Measurements from ENCODE around the gene IMMP2L. TPM values are rescaled to one million over a fixed set of nuclear protein-coding genes. Genes with fewer than 3 reads are reported as not detected.

IMMP2L gene
- total RNA-seq, 1 donor from 2014 or later: 59.6 TPM

DNA sequence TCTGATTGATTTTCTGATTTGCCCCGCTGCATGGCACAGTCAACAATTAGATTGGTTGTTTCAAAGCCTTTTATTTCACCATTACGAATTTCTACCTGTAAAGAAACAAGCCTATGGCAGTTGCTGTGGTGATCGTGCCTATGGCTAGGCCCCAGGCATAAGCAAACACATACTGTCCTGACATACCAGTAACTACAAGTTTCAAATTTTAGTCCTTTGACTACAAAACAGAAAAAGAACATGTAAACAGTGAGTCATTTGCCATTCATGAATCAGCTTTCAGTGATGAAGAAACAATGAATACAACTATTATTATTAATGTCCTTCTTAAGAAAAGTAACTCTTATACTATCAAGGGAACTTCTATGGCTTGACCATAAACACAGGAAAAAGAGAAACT lies 639.4 kb downstream of the IMMP2L start:
- DNase-seq (ENCODE audit: low spot score in 2 of 2, unreplicated experiment in 2 of 2): no peak
- peak overlapping the region; percentile 45 for H3K27ac Mint-ChIP-seq
- no peaks in the 10 kb centered on the region for H3K27me3 Mint-ChIP-seq (ENCODE audit: low read depth)
- H3K36me3 Mint-ChIP-seq: no peaks in the 10 kb centered on the region
- TF ChIP-seq, protein P1, sequence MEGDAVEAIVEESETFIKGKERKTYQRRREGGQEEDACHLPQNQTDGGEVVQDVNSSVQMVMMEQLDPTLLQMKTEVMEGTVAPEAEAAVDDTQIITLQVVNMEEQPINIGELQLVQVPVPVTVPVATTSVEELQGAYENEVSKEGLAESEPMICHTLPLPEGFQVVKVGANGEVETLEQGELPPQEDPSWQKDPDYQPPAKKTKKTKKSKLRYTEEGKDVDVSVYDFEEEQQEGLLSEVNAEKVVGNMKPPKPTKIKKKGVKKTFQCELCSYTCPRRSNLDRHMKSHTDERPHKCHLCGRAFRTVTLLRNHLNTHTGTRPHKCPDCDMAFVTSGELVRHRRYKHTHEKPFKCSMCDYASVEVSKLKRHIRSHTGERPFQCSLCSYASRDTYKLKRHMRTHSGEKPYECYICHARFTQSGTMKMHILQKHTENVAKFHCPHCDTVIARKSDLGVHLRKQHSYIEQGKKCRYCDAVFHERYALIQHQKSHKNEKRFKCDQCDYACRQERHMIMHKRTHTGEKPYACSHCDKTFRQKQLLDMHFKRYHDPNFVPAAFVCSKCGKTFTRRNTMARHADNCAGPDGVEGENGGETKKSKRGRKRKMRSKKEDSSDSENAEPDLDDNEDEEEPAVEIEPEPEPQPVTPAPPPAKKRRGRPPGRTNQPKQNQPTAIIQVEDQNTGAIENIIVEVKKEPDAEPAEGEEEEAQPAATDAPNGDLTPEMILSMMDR (IDR thresholded peaks at IDR 0.05; ENCODE audit: unreplicated experiment): no peak
- no peak overlapping the region for H3K4me3 Mint-ChIP-seq
- H3K4me1 Mint-ChIP-seq: peaks cover 43% of the 10 kb centered on the region
- no peaks in the 10 kb centered on the region for H3K9me3 Mint-ChIP-seq

DNA sequence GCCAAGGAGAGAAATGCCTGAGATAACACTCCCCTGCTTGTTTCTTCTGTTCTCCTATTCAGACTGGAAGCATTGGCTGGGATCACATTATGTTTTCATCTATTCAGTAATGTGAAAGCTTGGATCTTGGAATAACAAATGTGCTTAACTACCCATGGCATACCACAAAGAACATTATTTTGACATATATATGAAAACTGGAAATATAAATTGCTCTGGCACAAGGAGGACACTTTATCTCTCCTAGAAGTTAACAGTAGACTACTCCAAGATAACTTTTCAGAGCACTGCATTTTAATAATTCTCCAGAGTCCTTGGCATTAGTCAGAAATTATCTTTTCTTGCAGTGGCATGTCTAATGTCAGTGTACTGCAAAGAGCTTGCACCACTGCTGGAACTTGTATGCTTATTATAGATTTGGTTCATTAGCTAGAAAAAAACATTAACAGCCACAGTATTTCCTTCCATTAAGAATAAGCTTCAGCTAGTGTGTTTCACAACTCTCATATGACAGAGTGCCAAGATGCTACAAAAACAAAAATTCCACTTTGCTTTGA lies 640.6 kb downstream of the IMMP2L start:
- no peaks in the 10 kb centered on the region for H3K9me3 Mint-ChIP-seq
- DNase-seq (ENCODE audit: low spot score in 2 of 2, unreplicated experiment in 2 of 2): no peak
- H3K4me1 Mint-ChIP-seq: peaks cover 41% of the 10 kb centered on the region
- no peaks in the 10 kb centered on the region for H3K27me3 Mint-ChIP-seq (ENCODE audit: low read depth)
- H3K4me3 Mint-ChIP-seq: no peak overlapping the region
- no peaks in the 10 kb centered on the region for H3K36me3 Mint-ChIP-seq
- peak overlapping the region; percentile 45 for H3K27ac Mint-ChIP-seq
- TF ChIP-seq, protein P1 (IDR thresholded peaks at IDR 0.05; ENCODE audit: unreplicated experiment): no peak

DNA sequence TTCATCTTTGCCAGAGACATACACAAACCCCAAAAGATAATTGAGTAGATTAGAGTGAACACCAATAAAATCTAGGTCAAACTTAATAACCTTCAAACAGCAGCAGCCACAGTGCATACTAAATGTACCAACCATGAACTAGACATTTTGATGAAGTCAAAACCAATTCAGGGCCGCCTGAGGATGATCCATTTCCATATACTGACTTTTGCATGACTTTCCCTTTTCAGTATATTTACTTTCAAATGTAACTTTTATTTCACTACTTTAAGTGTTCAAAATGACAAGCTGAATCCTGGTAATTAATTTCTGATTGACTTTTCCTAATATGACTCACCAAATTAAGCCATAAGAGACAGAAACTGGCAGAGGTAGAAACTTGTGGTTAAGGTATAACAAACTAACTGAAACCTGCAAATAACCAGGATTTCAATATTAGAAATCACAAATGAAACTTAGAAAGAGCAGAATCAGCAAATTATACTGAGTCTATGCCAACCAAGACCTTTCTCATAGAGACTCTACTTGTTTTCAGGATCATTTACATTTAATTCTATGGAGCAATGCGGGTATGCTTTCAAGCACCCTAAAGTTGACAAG lies 643.2 kb downstream of the IMMP2L start:
- TF ChIP-seq, protein P1 (IDR thresholded peaks at IDR 0.05; ENCODE audit: unreplicated experiment): no peak
- Mint-ChIP-seq H3K27ac (no peak overlapping the region), H3K36me3 (no peaks in the 10 kb centered on the region), H3K4me3 (no peak overlapping the region), H3K9me3 (peaks cover 10% of the 10 kb centered on the region), H3K27me3 (ENCODE audit: low read depth) (no peaks in the 10 kb centered on the region), H3K4me1 (peaks cover 31% of the 10 kb centered on the region)
- no peak for DNase-seq (ENCODE audit: low spot score in 2 of 2, unreplicated experiment in 2 of 2)

DNA sequence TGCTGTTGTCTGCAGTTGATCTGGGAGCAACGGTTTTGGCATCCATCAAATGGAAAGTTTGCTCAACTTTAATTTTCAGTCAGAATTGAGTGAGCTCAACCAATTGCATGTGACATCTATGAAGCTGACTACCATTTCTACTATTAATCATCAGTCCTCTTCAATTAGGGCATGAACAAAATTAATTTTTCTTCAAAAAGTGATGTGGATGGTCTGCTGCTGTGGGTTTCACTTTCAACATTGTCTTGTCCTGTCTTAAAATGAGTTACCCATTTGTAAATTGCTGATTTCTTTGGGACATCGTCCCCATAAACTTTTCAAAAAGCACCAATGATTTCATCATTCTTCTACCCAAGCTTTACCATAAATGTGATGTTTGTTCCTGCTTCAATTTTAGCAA lies 648.0 kb downstream of the IMMP2L start:
- no peak for DNase-seq (ENCODE audit: low spot score in 2 of 2, unreplicated experiment in 2 of 2)
- Mint-ChIP-seq H3K27me3 (ENCODE audit: low read depth) (no peaks in the 10 kb centered on the region), H3K36me3 (no peaks in the 10 kb centered on the region), H3K27ac (no peak overlapping the region), H3K4me1 (peaks cover 3% of the 10 kb centered on the region), H3K4me3 (no peak overlapping the region), H3K9me3 (peaks cover 10% of the 10 kb centered on the region)
- TF ChIP-seq, protein P1 (IDR thresholded peaks at IDR 0.05; ENCODE audit: unreplicated experiment): no peak

DNA sequence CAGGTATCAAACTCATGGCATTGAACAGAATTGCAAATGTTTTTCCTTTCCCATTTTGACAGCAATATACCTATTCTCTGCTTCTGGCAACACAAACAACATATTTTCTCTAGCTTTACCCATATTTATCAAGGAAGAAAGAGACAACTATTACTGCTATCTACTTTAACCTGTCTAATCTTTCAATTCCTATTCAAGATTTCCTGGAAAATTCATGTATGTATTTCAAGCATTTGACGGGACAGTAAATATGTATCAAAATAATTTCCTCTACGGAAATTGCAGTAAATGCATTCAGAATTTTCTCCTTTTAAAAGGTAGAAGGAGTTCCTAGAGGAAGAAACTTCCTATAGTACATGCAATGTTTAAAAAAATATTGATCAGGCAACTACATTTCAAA lies 650.7 kb downstream of the IMMP2L start:
- TF ChIP-seq, protein P1 (IDR thresholded peaks at IDR 0.05; ENCODE audit: unreplicated experiment): no peak

More for the DNA sequence above, 650.7 kb downstream of the IMMP2L start:
- H3K27ac Mint-ChIP-seq: no peak overlapping the region
- no peaks in the 10 kb centered on the region for H3K27me3 Mint-ChIP-seq (ENCODE audit: low read depth)
- H3K36me3 Mint-ChIP-seq: no peaks in the 10 kb centered on the region
- H3K4me3 Mint-ChIP-seq: no peak overlapping the region
- peaks cover 10% of the 10 kb centered on the region for H3K9me3 Mint-ChIP-seq
- peaks cover 14% of the 10 kb centered on the region for H3K4me1 Mint-ChIP-seq
- no peak for DNase-seq (ENCODE audit: low spot score in 2 of 2, unreplicated experiment in 2 of 2)

All from mesothelial cell of epicardium (in vitro differentiated cells).